ENCODE results near the gene SYCP1.
"Not testable (repeated sequence)": the region's sequence is repeated elsewhere in the genome, so short reads cannot be mapped to it uniquely, and the experiment has no call there.

SYCP1 gene

DNA sequence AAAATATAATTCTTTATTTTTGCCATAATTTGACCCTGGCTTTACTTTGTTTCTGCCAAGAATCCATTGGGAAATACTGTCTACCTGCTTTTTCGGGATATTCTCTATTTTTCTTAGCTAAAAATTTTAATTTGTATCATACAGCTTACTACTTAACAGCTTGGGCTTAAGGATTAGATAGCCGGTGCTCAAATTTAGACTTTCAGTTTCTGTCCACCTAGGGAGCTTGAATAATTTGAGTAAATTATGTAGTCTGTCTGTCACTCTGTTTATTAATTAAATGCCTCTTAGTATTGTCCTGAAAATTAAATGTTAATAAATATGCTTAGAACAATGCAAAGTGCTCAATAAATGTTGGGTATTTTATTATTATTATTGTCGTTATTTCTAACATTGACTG lies 6.7 kb downstream of the SYCP1 start:
- no peak overlapping the region for H3K27ac ChIP-seq (ENCODE audit: low read length)
- no peaks in the 10 kb centered on the region for H3K27me3 ChIP-seq (ENCODE audit: insufficient read depth, low read length)
- no peaks in the 10 kb centered on the region for H3K36me3 ChIP-seq (ENCODE audit: insufficient read depth, low read depth, low read length)
- no peaks in the 10 kb centered on the region for H3K4me1 ChIP-seq (ENCODE audit: insufficient read depth, low read length)
- H3K9me3 ChIP-seq (ENCODE audit: insufficient read depth, low read depth, low read length): no peaks in the 10 kb centered on the region
- no peak overlapping the region for H3K4me3 ChIP-seq (ENCODE audit: low read length)
- no peak overlapping the region for H3K9ac ChIP-seq (ENCODE audit: low read depth, low read length)

DNA sequence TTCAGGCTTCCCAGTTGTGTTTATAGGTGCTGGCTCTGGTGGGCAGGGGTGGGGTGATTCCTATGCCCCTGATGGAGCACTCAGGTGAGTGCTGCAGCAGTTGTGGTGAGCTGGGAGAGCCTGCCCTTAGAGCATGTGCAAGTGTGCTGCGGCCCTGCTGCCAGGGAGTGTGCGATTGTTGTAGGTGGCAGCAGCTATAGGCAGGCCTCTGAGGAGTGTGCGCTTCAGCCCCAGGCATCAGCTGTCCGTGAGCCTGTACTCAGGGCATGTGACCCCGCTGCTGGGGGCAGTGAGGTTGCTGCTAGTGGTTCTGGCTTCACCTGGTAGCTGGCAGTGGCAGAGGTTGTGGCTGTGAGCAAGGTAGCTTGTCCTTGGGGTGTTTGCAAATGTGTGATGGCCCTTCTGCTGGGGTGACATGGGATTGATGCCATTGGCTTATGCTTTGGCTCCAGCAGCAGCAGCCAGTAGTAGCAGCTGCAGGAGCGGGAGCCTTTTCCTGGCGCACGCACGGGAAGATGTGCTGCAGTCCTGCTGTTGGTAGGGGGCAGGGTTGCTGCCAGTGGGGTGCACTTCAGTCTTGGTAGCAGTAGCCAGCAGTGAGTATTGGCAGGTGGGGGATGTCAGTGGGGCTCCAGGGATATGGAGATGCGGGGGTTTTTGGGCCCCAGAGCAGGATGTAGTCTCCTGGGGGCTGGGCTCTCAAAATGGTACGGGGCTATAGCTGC lies 37.7 kb downstream of the SYCP1 start:
- H3K27me3 ChIP-seq (ENCODE audit: insufficient read depth, low read length): no peaks in the 10 kb centered on the region
- H3K9me3 ChIP-seq (ENCODE audit: insufficient read depth, low read depth, low read length): no peaks in the 10 kb centered on the region
- H3K4me1 ChIP-seq (ENCODE audit: insufficient read depth, low read length): peaks cover 16% of the 10 kb centered on the region; the same call in 1 of the 2 replicates
- peak overlapping the region; percentile 42; the same call in 1 of the 2 replicates for H3K9ac ChIP-seq (ENCODE audit: low read depth, low read length)
- no peak overlapping the region for H3K4me3 ChIP-seq (ENCODE audit: low read length)
- H3K27ac ChIP-seq (ENCODE audit: low read length): no peak overlapping the region
- no peaks in the 10 kb centered on the region for H3K36me3 ChIP-seq (ENCODE audit: insufficient read depth, low read depth, low read length)

GRCh38 chr1:114896795-114897194 lies 42.1 kb downstream of the SYCP1 start:
- Histone ChIP-seq H3K27ac (ENCODE audit: low read length) (no peak overlapping the region), H3K4me1 (ENCODE audit: insufficient read depth, low read length) (peaks cover 30% of the 10 kb centered on the region; the same call in 1 of the 2 replicates), H3K36me3 (ENCODE audit: insufficient read depth, low read depth, low read length) (no peaks in the 10 kb centered on the region)

GRCh38 chr1:114901814-114902213 lies 47.2 kb downstream of the SYCP1 start:
- Histone ChIP-seq H3K36me3 (ENCODE audit: insufficient read depth, low read depth, low read length) (no peaks in the 10 kb centered on the region), H3K27me3 (ENCODE audit: insufficient read depth, low read length) (no peaks in the 10 kb centered on the region), H3K27ac (ENCODE audit: low read length) (no peak overlapping the region), H3K9ac (ENCODE audit: low read depth, low read length) (peak overlapping the region; percentile 73; the same call in 1 of the 2 replicates), H3K4me1 (ENCODE audit: insufficient read depth, low read length) (peaks cover 20% of the 10 kb centered on the region; the same call in 1 of the 2 replicates), H3K4me3 (ENCODE audit: low read length) (peak overlapping the region; percentile 65), H3K9me3 (ENCODE audit: insufficient read depth, low read depth, low read length) (peaks cover 7% of the 10 kb centered on the region; the same call in 1 of the 2 replicates)

More at GRCh38 chr1:114896795-114897194, 42.1 kb downstream of the SYCP1 start:
- no peaks in the 10 kb centered on the region for H3K27me3 ChIP-seq (ENCODE audit: insufficient read depth, low read length)
- no peak overlapping the region for H3K9ac ChIP-seq (ENCODE audit: low read depth, low read length)
- no peaks in the 10 kb centered on the region for H3K9me3 ChIP-seq (ENCODE audit: insufficient read depth, low read depth, low read length)
- no peak overlapping the region for H3K4me3 ChIP-seq (ENCODE audit: low read length)

DNA sequence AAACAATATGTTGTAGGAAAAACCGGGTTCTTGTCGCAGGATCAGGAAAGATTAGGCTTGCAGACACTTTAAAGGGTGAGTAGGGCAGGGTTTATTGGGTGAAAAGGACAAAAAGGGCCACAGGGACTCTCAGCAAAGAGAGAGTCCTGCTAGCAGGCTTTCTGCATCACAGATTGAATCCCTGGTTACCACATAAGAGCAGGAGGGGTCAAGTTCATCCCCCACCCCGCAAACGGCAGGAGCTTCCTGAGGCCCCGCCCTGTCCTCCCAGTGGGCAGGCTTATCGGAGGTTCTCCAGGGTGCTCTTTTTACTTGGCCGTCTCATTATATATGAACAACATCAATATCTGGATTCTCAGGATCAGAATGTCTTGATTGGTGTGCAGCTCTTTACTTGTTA lies 47.7 kb downstream of the SYCP1 start:
- Histone ChIP-seq H3K4me1 (ENCODE audit: insufficient read depth, low read length) (peaks cover 17% of the 10 kb centered on the region; the same call in 1 of the 2 replicates), H3K27ac (ENCODE audit: low read length) (no peak overlapping the region), H3K9ac (ENCODE audit: low read depth, low read length) (peak overlapping the region; percentile 73; the same call in 1 of the 2 replicates), H3K27me3 (ENCODE audit: insufficient read depth, low read length) (no peaks in the 10 kb centered on the region), H3K4me3 (ENCODE audit: low read length) (peak overlapping the region; percentile 65), H3K9me3 (ENCODE audit: insufficient read depth, low read depth, low read length) (peaks cover 7% of the 10 kb centered on the region; the same call in 1 of the 2 replicates), H3K36me3 (ENCODE audit: insufficient read depth, low read depth, low read length) (no peaks in the 10 kb centered on the region)

DNA sequence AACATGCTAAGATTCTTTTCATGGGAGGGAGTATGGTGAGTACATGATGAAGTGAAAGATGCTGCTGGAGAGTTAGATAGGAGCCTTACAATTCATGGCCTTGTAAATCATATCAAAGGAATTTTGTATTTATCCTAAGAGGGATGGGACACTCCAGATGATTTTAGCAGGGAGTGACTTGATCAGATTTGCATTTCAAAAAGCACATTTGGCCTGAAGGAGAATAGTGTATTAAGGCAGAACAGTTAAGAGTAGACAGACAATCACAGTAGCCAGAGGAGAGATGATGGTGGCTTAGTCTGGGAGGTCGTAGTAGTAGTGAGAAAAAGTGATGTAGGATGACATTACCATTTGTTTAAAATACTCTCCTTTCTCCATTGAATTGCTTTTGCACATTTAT lies 48.8 kb downstream of the SYCP1 start:
- Histone ChIP-seq H3K36me3 (ENCODE audit: insufficient read depth, low read depth, low read length) (no peaks in the 10 kb centered on the region), H3K27ac (ENCODE audit: low read length) (no peak overlapping the region), H3K9me3 (ENCODE audit: insufficient read depth, low read depth, low read length) (peaks cover 7% of the 10 kb centered on the region; the same call in 1 of the 2 replicates), H3K4me1 (ENCODE audit: insufficient read depth, low read length) (peaks cover 17% of the 10 kb centered on the region; the same call in 1 of the 2 replicates), H3K27me3 (ENCODE audit: insufficient read depth, low read length) (no peaks in the 10 kb centered on the region), H3K9ac (ENCODE audit: low read depth, low read length) (no peak overlapping the region), H3K4me3 (ENCODE audit: low read length) (no peak overlapping the region)

GRCh38 chr1:114915720-114916119 lies 61.1 kb downstream of the SYCP1 start:
- H3K27me3 ChIP-seq (ENCODE audit: insufficient read depth, low read length); H3K36me3 ChIP-seq (ENCODE audit: insufficient read depth, low read depth, low read length); H3K4me1 ChIP-seq (ENCODE audit: insufficient read depth, low read length); H3K9ac ChIP-seq (ENCODE audit: low read depth, low read length); H3K9me3 ChIP-seq (ENCODE audit: insufficient read depth, low read depth, low read length); H3K4me3 ChIP-seq (ENCODE audit: low read length); H3K27ac ChIP-seq (ENCODE audit: low read length): not testable (repeated sequence)

DNA sequence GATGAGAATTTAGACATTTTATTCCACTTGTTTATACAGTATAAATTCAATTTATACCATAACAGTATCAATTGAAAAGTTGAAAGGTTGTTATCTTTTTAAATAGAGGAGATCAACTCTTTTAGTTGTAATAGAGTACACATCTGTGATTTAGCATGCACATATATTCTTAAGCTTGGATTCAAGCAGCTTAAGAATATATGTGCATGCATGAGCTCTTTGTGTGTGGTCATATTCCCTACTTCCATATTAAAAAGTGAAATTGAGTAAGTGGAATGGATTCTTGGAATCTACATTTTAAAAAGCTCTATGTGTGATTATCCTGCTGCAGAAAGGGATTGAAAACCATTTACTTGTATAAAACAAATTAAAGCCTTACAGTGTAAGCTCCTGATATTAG lies 71.9 kb downstream of the SYCP1 start:
- no peaks in the 10 kb centered on the region for H3K4me1 ChIP-seq (ENCODE audit: insufficient read depth, low read length)

GRCh38 chr1:114927401-114927800 lies 72.7 kb downstream of the SYCP1 start:
- H3K9ac ChIP-seq (ENCODE audit: low read depth, low read length): no peak overlapping the region
- no peaks in the 10 kb centered on the region for H3K27me3 ChIP-seq (ENCODE audit: insufficient read depth, low read length)
- no peak overlapping the region for H3K27ac ChIP-seq (ENCODE audit: low read length)
- no peaks in the 10 kb centered on the region for H3K4me1 ChIP-seq (ENCODE audit: insufficient read depth, low read length)
- no peaks in the 10 kb centered on the region for H3K36me3 ChIP-seq (ENCODE audit: insufficient read depth, low read depth, low read length)
- H3K9me3 ChIP-seq (ENCODE audit: insufficient read depth, low read depth, low read length): peaks cover 6% of the 10 kb centered on the region
- H3K4me3 ChIP-seq (ENCODE audit: low read length): no peak overlapping the region

More for the DNA sequence above, 71.9 kb downstream of the SYCP1 start:
- Histone ChIP-seq H3K27me3 (ENCODE audit: insufficient read depth, low read length) (no peaks in the 10 kb centered on the region), H3K9me3 (ENCODE audit: insufficient read depth, low read depth, low read length) (no peaks in the 10 kb centered on the region), H3K9ac (ENCODE audit: low read depth, low read length) (no peak overlapping the region), H3K4me3 (ENCODE audit: low read length) (no peak overlapping the region), H3K27ac (ENCODE audit: low read length) (no peak overlapping the region), H3K36me3 (ENCODE audit: insufficient read depth, low read depth, low read length) (no peaks in the 10 kb centered on the region)

GRCh38 chr1:114956570-114956969 lies 101.9 kb downstream of the SYCP1 start:
- Histone ChIP-seq H3K27ac (ENCODE audit: low read length) (no peak overlapping the region), H3K4me3 (ENCODE audit: low read length) (no peak overlapping the region), H3K4me1 (ENCODE audit: insufficient read depth, low read length) (no peaks in the 10 kb centered on the region)

DNA sequence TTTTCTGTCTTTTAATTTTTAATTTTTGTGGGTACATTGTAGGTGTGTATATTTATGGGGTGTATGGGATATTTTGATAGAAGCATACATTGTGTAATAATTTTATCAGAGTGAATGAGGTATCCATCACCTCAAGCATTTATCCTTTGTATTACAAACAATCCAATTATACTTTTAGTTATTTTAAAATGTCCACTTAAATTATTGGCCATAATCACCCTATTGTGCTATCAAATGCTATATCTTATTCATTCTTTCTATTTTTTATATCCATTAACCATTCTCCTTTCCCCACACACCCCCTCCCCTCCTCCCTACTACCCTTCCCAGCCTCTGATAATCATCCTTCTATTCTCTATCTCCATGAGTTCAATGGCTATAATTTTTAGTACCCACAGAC lies 104.8 kb downstream of the SYCP1 start:
- Histone ChIP-seq H3K9ac (ENCODE audit: low read depth, low read length) (no peak overlapping the region), H3K4me3 (ENCODE audit: low read length) (no peak overlapping the region), H3K4me1 (ENCODE audit: insufficient read depth, low read length) (no peaks in the 10 kb centered on the region), H3K36me3 (ENCODE audit: insufficient read depth, low read depth, low read length) (no peaks in the 10 kb centered on the region), H3K27ac (ENCODE audit: low read length) (no peak overlapping the region), H3K27me3 (ENCODE audit: insufficient read depth, low read length) (no peaks in the 10 kb centered on the region), H3K9me3 (ENCODE audit: insufficient read depth, low read depth, low read length) (no peaks in the 10 kb centered on the region)

More at GRCh38 chr1:114956570-114956969, 101.9 kb downstream of the SYCP1 start:
- no peaks in the 10 kb centered on the region for H3K36me3 ChIP-seq (ENCODE audit: insufficient read depth, low read depth, low read length)
- H3K27me3 ChIP-seq (ENCODE audit: insufficient read depth, low read length): no peaks in the 10 kb centered on the region
- no peak overlapping the region for H3K9ac ChIP-seq (ENCODE audit: low read depth, low read length)
- no peaks in the 10 kb centered on the region for H3K9me3 ChIP-seq (ENCODE audit: insufficient read depth, low read depth, low read length)

GRCh38 chr1:114976891-114977290 lies 122.2 kb downstream of the SYCP1 start:
- Histone ChIP-seq H3K36me3 (ENCODE audit: insufficient read depth, low read depth, low read length) (no peaks in the 10 kb centered on the region), H3K4me3 (ENCODE audit: low read length) (no peak overlapping the region), H3K27ac (ENCODE audit: low read length) (no peak overlapping the region), H3K4me1 (ENCODE audit: insufficient read depth, low read length) (no peaks in the 10 kb centered on the region), H3K9me3 (ENCODE audit: insufficient read depth, low read depth, low read length) (no peaks in the 10 kb centered on the region), H3K27me3 (ENCODE audit: insufficient read depth, low read length) (no peaks in the 10 kb centered on the region), H3K9ac (ENCODE audit: low read depth, low read length) (no peak overlapping the region)

All from iPS-20b (cell line).